Measurements from ENCODE around the gene KIRREL3.

- TF ChIP-seq EZH2phosphoT487 (IDR thresholded peaks at IDR 0.05; ENCODE audit: insufficient read depth, low read depth) (no peak), EZH2 (IDR thresholded peaks at IDR 0.05; ENCODE audit: insufficient read depth, poor library complexity, severe bottlenecking) (no peak)
Measured at GRCh38 chr11:126878913-126879482, 121.6 kb downstream of the KIRREL3 start.
